Stimulated activated CD4-positive, alpha-beta T cell treated with anti-CD3 and anti-CD28 coated beads, Interleukin-1b, Interleukin-23, amount 100 ng/mL, for 48 hours (primary cell): ENCODE data around the gene CYB5D1.

Experiments used
- DNase-seq: peaks from one replicate; pipeline ENCODE4 v3.0.0-alpha.2; 2020

CYB5D1 gene

DNA sequence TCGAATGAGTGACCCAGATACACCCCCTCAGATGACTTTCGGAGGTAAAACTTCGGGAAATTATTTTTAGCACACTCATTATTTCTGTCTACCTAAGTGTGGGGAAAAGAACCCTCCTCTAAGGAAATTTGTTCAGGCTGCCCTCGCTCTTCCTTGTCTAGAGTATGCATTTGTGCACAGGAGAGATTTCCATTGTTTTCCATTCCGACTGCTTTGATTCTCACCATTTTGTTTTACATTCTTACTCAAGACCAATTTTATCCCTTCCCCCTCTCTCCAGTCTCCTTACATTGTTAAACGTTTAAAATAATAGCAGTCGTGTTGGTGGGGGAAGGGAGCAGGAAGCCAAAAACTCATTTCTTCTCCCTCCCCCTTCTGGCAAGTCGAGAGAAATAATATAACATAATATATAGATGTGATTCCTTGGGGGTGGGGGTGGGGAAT is 29.3 kb downstream of the CYB5D1 start:
- DNase-seq = no peak

DNA sequence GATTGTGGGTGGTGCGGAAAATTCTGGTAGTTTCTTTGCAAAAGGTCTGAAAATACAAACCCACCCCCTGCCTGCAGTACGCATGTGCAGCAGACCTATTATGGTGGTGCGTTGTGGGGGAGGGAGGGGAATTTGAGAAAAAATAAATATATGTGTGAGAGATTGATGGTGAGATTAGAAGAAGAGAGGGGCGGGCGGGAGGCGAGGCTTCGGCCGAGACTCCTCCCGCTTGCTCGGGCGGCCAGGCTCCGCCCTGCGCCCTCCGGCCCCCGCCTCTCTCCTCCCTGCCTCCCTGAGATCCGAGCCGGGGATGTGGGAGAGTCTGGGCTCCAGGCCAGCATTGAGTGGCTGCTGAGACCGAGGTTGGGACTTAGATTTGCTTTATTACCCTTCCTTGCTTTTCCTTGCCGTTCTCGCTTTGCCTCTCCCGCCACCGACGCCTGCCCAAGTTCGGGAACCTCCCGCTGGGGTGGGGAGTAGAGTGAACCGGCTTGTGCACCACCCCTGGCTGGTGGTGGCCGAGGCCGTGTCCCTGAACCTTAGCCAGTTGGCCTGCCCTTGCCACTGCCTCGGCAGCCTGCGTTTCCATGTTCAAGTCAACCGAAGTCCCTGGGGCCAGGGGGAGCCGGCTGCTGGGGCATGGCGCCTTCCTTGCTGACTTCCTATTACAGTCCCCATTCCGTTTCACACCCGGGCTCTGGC is 29.8 kb downstream of the CYB5D1 start:
- DNase-seq = peak; percentile 91

DNA sequence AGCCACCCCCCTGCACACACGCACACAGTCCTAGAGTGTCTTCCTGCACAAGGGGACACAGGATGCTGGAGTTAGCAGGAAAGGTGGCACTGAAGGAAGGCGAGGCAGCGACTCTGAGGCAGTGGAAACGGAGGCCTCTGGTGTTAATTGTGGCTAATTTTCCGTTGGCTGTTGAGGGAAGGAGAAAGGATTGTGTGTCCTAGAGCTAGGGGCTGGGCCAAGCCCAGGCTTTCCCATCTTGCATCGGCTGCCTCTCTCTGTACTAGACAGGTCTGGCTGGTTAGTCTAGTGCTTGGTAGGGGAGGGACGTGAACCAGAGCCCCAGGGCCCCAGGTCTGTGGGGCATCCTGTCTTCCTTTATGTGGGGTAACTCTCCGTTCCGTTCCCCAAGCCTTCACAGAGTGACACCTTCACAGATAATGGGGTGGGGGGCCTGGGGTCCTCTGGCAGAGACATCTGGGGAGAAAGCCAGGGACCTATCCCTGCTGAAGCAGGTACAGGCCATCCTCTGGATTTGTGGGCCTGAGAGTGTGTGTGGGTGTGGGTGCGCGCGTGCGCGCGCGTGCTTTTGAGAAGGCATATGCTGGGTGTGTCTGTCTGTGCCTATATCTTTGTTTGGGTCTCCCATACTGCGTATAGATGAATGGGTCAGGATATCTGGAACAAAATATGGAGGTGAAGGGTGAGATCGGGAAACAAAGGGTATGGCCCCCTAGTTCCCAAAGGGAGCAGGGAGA is 30.5 kb downstream of the CYB5D1 start, which contains the start of gene CHD3:
Gene CHD3, plus strand, starts transcription at position 606 of the 737 bp plus-strand sequence. CDS start 212 bp downstream, outside the sequence.
- DNase-seq = peak; percentile 59

- DNase-seq = peak; percentile 58
Observed at GRCh38 chr17:7889166-7889955, 31.6 kb downstream of the CYB5D1 start.

- DNase-seq = no peak
Observed at GRCh38 chr17:7893187-7893880, 35.5 kb downstream of the CYB5D1 start.

GRCh38 chr17:7894226-7894625 is 36.4 kb downstream of the CYB5D1 start:
- DNase-seq = no peak

DNA sequence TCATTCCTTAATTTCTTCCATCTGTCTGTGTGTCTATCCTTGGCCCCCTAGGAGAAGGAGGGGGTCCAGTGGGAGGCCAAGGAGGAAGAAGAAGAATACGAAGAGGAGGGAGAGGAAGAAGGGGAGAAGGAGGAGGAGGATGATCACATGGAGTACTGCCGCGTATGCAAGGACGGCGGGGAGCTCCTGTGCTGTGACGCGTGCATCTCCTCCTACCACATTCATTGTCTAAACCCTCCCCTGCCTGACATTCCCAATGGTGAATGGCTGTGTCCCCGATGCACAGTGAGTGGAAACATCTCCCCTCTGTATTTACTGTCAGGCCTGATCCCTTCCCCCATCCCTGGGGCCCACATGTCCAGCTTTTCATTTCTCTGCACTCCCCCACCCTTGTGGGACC is 37.1 kb downstream of the CYB5D1 start:
- DNase-seq = no peak

DNA sequence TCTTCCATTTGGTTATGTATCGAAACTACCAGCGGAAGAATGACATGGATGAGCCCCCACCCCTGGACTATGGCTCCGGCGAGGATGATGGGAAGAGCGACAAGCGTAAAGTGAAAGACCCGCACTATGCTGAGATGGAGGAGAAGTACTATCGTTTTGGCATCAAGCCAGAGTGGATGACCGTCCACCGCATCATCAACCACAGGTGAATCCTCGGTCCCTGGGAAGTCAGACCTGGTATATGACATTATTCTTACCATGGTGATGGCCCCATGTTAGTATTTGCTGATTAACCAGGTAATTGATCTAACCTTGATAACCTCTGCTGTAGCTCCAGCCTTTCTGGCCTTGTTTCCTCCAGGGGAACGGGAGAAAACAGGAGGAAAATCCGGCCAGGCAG is 39.3 kb downstream of the CYB5D1 start:
- DNase-seq = no peak

DNA sequence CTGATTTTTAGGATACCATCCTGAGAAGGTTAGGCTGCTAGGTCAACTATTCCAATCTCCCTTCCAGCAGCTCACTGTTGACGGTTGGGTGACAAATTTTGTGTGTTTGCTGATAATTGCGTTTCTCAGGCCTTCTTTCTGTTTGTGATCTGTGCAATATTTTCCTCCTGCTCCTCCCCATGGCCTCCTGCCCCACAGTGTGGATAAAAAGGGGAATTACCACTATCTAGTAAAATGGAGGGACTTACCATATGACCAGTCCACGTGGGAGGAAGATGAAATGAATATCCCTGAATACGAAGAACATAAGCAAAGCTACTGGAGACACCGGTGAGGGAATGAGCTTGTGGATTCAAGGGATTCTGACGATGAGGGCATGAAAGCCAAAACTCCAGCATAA is 40.0 kb downstream of the CYB5D1 start:
- DNase-seq = no peak

DNA sequence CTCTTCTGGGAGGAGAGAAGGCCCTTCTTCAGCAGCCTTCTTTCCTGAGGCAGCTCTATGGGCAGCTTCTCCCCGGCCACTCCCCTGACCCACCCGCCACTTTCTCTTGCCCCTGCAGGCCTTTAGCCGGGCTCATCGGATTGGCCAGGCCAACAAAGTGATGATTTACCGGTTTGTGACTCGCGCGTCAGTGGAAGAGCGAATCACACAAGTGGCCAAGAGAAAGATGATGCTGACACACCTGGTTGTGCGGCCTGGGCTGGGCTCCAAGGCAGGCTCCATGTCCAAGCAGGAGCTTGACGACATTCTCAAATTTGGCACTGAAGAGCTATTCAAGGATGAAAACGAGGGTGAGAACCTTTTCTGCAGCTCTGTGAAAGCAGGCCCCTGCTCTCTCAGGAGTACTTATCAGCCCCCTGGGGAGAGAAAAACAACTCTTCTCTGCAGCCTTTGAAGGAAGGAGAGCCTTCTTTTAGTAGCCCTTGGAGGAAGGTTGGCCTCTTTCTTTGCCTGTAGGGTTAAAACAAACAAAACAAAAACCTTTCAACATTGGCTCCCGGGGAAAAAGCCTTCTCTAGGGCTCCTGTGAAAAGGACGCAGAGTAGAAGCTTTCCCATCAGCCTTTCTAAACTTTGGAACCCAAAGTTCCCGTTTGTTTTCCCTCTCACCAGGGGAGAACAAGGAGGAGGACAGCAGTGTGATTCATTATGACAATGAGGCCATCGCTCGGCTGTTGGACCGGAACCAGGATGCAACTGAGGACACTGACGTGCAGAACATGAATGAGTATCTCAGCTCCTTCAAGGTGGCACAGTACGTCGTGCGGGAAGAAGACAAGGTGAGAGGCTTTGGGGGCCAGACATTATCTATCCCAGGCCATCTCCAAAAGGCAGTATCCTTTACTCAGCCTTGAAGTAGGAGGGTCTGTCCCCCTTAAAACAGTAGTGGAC is 45.6 kb downstream of the CYB5D1 start:
- DNase-seq = no peak

- no peak for DNase-seq
Observed at GRCh38 chr17:7909089-7909488, 51.3 kb downstream of the CYB5D1 start.

DNA sequence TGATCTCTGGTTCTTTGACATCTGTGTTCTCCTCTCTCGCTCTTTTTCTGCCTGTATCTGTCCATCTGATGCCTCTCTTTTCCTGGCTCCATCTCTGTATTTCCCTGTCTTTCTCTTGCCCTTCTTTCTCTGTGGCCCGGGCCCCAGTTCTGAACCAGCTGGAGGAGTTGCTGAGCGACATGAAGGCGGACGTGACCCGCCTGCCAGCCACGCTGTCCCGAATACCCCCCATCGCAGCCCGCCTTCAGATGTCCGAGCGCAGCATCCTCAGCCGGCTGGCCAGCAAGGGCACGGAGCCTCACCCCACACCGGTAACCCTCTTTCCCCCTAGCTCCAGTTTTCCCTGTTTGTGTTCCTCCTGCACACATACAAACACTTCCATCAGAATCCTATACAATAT is 52.5 kb downstream of the CYB5D1 start:
- DNase-seq = no peak

DNA sequence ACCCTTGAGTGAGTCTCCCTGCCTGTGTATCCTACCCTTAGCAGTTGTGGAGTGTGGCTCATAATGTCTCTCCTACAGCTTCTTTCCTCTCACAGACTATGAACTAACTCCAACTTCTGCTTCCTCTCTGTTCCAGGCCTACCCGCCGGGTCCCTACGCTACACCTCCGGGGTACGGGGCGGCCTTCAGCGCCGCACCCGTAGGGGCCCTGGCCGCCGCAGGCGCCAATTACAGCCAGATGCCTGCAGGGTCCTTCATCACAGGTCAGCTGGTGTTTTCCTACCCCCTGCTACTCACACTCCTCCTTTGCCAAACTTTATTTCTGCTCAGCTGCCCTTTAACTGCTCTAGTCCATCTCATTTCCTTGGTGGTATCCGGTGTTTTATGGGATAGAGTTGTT is 52.9 kb downstream of the CYB5D1 start:
- DNase-seq = no peak

- no peak for DNase-seq
Observed at GRCh38 chr17:7911116-7911515, 53.3 kb downstream of the CYB5D1 start.
